Stimulated activated CD8-positive, alpha-beta memory T cell treated with anti-CD3 and anti-CD28 coated beads, Interleukin-4, amount 100 ng/mL, for 4 hours (primary cell): Measurements from ENCODE around the gene RNASET2.
A peak's percentile ranks its signal among the peaks of the same experiment; 100 is the strongest.

Source experiments
- DNase-seq, 2 donors: peaks; one replicate each; pipeline ENCODE4 v3.0.0-alpha.2; 2020; ENCODE audit warnings: low read depth in 2 of 2, low spot score in 1 of 2

The RNASET2 gene

GRCh38 chr6:166970091-166970490, 13.7 kb upstream of the RNASET2 start:
- DNase-seq, result no peak

- no peak for DNase-seq
Measured at GRCh38 chr6:166969390-166970002, 13.1 kb upstream of the RNASET2 start.

- DNase-seq, result no peak
Measured at GRCh38 chr6:166966268-166966667, 9.9 kb upstream of the RNASET2 start.

- no peak for DNase-seq
Measured at GRCh38 chr6:166960609-166960978, 4.2 kb upstream of the RNASET2 start.

- DNase-seq, result no peak
Measured at GRCh38 chr6:166959911-166960608, 3.7 kb upstream of the RNASET2 start.

- DNase-seq, result no peak
Measured at GRCh38 chr6:166958926-166959861, 2.8 kb upstream of the RNASET2 start.

GRCh38 chr6:166957805-166958076, 1.4 kb upstream of the RNASET2 start:
- no peak for DNase-seq

- DNase-seq, result peak in 1 of 2 donors; percentile 24
Measured at GRCh38 chr6:166957087-166957804, 896 bp upstream of the RNASET2 start.

GRCh38 chr6:166955865-166956443, 396 bp downstream of the RNASET2 start:
- no peak for DNase-seq

GRCh38 chr6:166955121-166955864, 1.1 kb downstream of the RNASET2 start:
- no peak for DNase-seq

GRCh38 chr6:166954118-166954713, 2.1 kb downstream of the RNASET2 start:
- DNase-seq, result no peak

GRCh38 chr6:166952567-166953486, 3.5 kb downstream of the RNASET2 start:
- DNase-seq, result no peak

- no peak for DNase-seq
Measured at GRCh38 chr6:166952121-166952520, 4.2 kb downstream of the RNASET2 start.

- DNase-seq, result no peak
Measured at GRCh38 chr6:166951670-166952060, 4.7 kb downstream of the RNASET2 start.

GRCh38 chr6:166950892-166951669, 5.3 kb downstream of the RNASET2 start:
- DNase-seq, result peak in 1 of 2 donors; percentile 33

- DNase-seq, result no peak
Measured at GRCh38 chr6:166950443-166950821, 5.9 kb downstream of the RNASET2 start.

- DNase-seq, result no peak
Measured at GRCh38 chr6:166949528-166950442, 6.6 kb downstream of the RNASET2 start.
